ENCODE data around the gene PFKP.

PFKP gene

GRCh38 chr10:3067118-3067858 is at the start of gene PFKP:
TSS of gene PFKP (plus strand) at chr10:3067548. CDS start at chr10:3067596, 48 bp downstream.
- DNase-seq (ENCODE audit: low spot score) = peak; percentile 70

DNA sequence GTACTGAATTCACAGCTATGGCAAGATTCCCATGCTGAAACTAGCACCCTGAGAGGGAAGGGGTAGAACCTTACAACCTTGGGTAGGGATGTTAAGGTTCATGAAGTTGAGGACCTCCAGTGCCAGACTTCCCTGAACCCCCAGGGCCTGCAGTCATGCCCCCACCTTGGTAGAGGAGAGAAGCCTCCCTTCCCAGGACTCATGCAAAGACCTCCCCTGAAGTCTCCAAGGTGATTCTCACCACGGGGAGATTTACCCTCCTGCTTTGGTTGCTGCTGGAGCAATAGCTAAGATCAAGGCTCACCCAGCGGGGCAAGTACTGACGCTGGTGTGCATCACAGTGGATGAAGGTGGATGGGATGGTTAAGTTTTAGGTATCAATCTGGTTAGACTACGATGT is 49.1 kb upstream of the PFKP start:
- DNase-seq (ENCODE audit: low spot score) = no peak

DNA sequence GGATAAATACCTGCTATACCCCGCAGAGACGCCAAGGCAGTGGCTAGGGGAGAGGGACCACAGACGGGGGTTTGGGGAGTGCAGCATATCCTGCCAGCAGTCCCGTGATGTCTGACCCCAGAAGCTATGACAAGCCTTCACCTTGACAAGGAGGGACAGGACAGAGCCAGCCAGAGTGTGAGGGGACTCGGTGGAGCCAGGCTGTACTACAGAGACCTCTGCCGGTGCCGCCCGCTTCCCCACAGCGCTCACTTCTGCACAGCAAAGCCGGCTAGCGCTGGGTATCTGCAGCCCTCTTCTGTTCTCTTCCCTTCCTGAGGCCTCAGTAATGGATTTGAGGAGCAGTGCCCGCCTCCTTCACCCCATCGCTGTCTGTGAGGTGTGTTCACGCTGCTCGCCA is 47.0 kb upstream of the PFKP start:
- DNase-seq (ENCODE audit: low spot score) = no peak

- DNase-seq (ENCODE audit: low spot score) = no peak
Observed at GRCh38 chr10:3020881-3021280, 46.5 kb upstream of the PFKP start.

DNA sequence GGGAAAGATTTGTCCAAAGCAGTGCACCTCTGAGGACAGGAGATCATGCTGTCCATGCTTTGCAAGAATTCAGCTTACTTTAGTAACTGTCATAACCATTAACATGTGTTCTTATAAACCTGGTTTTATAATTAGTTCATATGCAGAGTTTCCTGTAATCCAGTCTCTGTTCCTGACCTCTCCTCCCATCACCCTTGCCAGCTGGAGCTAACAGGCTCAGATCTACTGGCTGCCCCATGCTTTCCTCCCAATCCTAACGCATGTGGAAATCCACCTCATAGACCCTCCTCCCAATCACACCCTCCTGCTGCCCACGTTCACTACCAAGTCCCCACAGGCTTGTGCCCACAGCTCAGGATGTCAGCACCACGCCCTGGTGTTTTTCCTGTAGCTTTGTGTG is 45.3 kb upstream of the PFKP start:
- DNase-seq (ENCODE audit: low spot score) = no peak

DNA sequence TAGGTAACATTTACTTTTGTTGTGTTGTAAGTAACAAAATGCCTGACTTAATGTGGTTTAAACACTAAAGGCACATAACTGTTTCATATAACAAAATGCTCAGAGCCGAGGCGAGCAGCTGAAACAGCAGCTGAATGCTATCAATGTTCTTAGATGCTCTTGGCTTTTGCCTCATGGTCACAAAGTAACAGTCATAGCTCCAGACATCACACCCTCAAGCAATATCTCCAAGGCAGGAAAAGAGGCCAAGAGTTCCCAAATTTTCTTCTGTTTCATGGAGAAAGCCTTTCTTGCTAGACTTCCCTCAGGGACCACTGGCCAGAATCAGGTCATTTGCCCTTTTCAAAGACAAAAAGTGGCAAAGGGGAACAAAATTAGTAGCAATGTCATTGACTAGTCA is 43.5 kb upstream of the PFKP start:
- no peak for DNase-seq (ENCODE audit: low spot score)

GRCh38 chr10:3025026-3025683 is 42.2 kb upstream of the PFKP start:
- no peak for DNase-seq (ENCODE audit: low spot score)

GRCh38 chr10:3027866-3028265 is 39.5 kb upstream of the PFKP start:
- no peak for DNase-seq (ENCODE audit: low spot score)

- DNase-seq (ENCODE audit: low spot score) = no peak
Observed at GRCh38 chr10:3028441-3028840, 38.9 kb upstream of the PFKP start.

DNA sequence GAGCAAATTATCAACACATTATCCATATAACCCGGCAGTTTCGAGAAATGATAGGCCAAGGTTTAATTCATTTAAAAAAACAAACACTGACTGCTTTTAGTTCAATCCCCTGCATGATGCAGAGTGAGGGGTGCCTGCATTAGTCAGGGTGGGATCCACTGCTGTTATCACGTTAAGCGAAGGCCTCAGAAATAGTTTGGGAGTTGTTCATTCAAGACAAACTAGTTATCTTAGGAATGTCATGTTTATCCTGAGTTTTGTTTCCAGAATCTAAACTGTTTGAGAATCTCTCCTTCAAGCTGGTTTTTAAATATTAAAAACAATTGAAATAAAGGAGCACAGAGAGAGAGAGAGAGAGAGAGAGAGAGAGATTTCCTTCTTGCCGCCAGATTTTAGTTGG is 36.6 kb upstream of the PFKP start:
- DNase-seq (ENCODE audit: low spot score) = no peak

GRCh38 chr10:3031490-3031889 is 35.9 kb upstream of the PFKP start:
- no peak for DNase-seq (ENCODE audit: low spot score)

DNA sequence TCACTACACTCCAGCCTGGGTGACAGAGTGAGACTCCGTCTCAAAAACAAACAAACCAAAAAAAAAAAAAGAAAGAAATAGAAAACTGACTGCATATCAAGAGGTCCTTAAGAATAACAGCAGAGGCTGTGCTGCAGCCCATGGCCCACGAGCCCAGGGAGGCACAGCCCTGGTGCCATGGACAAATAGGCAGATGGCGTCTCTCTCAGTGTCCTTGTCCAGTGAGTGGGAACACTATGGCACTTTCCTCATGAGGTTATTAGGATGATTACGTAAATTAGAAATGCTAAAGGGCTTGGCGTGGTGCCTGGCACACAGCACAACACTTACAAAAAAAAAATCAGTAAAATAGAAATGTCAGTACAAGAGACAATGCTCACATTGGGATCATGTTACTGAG is 33.4 kb upstream of the PFKP start:
- DNase-seq (ENCODE audit: low spot score) = no peak

DNA sequence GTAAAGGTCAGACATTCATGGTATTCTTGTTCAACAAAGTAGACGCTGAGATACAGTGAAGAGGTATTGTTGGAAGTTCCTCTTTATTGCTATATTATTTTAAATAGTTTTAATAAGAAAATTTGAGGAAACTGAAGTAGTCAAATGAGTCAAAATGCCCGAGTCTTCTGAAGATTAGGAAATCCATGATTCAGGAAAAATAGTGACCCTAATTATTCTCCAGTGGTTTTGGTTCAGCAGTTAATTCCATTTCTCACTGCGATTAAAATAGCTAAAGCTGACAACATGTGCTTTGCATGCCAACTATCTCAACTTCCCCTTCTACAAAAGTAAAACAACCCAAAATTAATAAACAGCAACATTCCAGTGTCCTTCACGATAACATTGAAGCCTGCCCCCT is 32.7 kb upstream of the PFKP start:
- DNase-seq (ENCODE audit: low spot score) = no peak

DNA sequence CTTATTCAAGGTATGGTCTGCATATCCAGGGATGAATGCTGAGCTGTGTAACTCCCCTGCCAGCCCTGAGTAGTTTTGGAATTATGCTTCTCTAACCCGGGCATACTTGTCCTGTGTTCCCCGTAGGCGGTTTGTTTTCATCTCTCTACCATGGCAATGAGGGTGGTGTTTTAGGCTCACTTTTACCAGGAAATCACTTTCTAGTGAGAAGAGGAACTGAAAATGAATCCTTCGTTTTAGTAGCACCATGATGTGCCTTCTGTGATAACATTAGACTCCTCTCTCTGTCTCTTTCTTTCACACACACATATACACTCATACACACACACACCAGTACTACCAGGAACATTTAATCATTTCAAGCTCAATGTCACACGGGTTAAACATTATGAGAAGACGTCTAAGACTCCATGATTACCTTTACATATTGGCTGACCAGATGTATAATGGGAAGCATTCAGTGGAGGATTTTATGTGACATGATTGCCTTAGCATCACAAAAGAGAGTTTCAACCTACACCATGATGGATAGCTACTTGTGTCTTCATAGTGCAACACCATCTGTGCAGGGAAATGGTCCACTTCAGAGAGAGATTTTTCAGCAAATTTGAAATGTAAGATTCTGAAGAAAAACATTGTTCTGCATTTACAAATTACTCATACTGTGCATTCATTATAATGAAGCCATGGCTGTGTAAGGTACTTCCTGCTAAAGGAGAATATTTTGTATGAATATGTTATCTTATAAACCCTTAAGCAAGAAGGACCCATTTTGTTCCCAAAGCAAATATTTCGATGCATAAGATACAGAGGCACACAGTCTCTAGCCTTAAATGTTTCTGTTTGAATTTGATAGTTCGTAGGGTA is 31.0 kb upstream of the PFKP start:
- no peak for DNase-seq (ENCODE audit: low spot score)

- DNase-seq (ENCODE audit: low spot score) = no peak
Observed at GRCh38 chr10:3037182-3037581, 30.2 kb upstream of the PFKP start.

- DNase-seq (ENCODE audit: low spot score) = no peak
Observed at GRCh38 chr10:3040069-3040468, 27.3 kb upstream of the PFKP start.

- DNase-seq (ENCODE audit: low spot score) = no peak
Observed at GRCh38 chr10:3042589-3042988, 24.8 kb upstream of the PFKP start.

GRCh38 chr10:3043512-3044368 is 23.6 kb upstream of the PFKP start:
- DNase-seq (ENCODE audit: low spot score) = peak; percentile 85

DNA sequence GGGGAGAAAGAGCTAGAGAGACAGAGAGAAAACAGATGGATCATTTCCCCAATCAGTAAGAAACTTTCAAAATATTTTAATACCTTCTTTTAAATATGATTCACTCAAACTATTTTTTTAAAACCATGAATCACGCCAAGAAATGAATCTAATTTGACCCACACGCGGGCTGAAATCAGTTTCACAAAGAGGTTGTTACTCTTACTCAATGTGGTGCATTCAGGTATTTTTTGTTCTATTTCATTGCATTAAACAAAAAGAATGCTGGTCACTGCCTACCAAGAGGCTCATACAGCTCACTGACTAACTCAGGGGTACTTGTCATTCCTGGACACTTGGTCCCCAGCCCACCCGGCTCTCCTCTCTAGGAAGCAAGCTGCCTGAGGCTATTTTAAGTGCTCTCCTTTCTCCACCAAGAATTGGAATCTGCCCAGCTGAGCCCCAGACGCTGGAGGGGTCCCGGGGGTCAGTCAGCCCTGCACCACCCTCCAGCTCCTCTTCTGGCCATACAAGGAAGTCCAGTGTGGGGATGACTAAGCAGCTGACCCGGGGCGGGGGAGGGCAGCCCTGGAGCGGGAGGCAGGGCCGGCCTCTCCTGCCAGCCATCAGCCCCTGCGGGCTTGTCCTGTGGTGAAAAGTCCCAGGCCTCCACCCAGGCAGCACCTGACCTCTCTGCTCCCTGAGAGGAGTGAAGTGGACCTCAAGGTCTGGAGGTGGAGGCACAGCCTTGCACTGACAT is 21.7 kb upstream of the PFKP start:
- peak; percentile 55 for DNase-seq (ENCODE audit: low spot score)

DNA sequence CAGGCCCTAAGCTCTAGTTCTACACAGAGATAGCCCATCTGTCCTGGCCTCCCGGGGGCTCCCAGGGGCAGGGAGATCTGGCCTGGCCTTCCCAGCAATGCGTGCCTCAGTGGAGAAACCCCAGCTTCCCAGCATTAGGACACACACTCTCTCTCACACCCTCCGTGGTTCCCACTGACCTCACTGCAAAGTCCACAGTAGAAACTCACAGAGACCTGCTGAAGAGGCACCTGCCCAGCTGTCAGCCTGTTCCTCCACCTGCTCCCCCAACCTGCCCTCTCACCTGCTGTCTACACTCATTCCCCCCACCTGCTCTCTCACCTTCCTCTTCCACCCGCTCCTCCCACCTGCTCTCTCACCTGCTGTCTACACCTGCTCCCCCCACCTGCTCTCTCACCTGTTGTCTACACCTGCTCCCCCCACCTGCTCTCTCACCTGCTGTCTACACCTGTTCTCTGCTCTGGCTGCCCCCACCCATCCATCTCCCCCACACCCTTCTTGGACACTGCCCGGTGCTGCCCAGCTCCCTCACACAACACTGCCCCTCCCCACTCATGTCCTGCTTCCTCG is 21.1 kb upstream of the PFKP start:
- no peak for DNase-seq (ENCODE audit: low spot score)

DNA sequence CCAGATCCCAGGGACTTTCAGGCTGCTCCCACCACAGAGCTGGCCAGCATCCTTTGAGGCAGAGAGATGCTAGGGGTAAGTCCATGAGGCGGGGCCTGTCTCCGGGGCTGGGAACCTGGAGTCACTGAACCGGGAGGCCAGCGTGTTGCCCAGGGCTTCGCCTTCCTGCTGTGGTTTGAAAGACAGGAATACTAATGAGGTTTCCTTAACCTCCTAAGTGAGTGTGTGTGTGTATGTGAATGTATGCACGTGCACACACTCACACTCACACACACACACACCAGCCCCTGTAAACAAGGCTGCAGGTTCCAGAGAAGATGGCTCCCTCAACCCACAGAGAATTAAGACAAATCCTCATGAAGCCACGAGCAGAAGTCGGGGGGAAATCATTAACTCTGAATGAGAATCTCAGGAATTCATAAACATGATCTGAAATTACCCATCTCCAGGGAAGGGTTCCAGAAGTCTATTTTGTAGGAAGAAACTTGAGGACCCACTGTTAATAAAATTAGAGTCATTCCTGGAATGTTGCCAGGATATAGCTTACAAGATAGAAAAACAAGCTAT is 20.3 kb upstream of the PFKP start:
- DNase-seq (ENCODE audit: low spot score) = no peak

Data from RKO (cell line).